ENCODE measurements around the gene ERC2.

Gene ERC2

GRCh38 chr3:56421205-56421604, 47.1 kb downstream of the ERC2 start:
- Histone ChIP-seq H3K4me3 (ENCODE audit: insufficient read depth, low read length, poor library complexity, severe bottlenecking) (no peak overlapping the region), H2AFZ (ENCODE audit: low read depth, low read length, severe bottlenecking) (no peak overlapping the region), H3K9me3 (ENCODE audit: insufficient read depth, low read length) (no peaks in the 10 kb centered on the region), H3K27me3 (ENCODE audit: low read length) (no peaks in the 10 kb centered on the region), H3K9ac (ENCODE audit: low read length) (no peak overlapping the region), H4K20me1 (ENCODE audit: low read depth, low read length) (no peaks in the 10 kb centered on the region), H3K79me2 (ENCODE audit: insufficient read depth, low read length) (no peaks in the 10 kb centered on the region), H3K36me3 (ENCODE audit: low read length) (no peaks in the 10 kb centered on the region), H3K4me2 (ENCODE audit: low read depth, low read length, poor library complexity, severe bottlenecking) (no peak overlapping the region), H3F3A (ENCODE audit: insufficient read depth) (no peaks in the 10 kb centered on the region), H3K9me2 (replicated peaks; ENCODE audit: insufficient read depth, low read length) (no peaks in the 10 kb centered on the region), H3K27ac (ENCODE audit: low read depth, low read length) (no peak overlapping the region)
- TF ChIP-seq CTCF (IDR thresholded peaks at IDR 0.05; ENCODE audit: insufficient read depth, low read length, poor library complexity, severe bottlenecking), result no peak
- no peak for TF ChIP-seq EZH2phosphoT487 (conservative IDR thresholded peaks at IDR 0.05; ENCODE audit: low read length)

- no peaks in the 10 kb centered on the region for H3K36me3 ChIP-seq (ENCODE audit: low read length)
- no peak overlapping the region for H3K4me3 ChIP-seq (ENCODE audit: insufficient read depth, low read length, poor library complexity, severe bottlenecking)
- H3K9me2 ChIP-seq (replicated peaks; ENCODE audit: insufficient read depth, low read length), result no peaks in the 10 kb centered on the region
- no peak overlapping the region for H3K27ac ChIP-seq (ENCODE audit: low read depth, low read length)
- H3K27me3 ChIP-seq (ENCODE audit: low read length), result no peaks in the 10 kb centered on the region; the same call in 1 of the 2 replicates
- H3K4me2 ChIP-seq (ENCODE audit: low read depth, low read length, poor library complexity, severe bottlenecking), result no peak overlapping the region
- no peaks in the 10 kb centered on the region for H3K79me2 ChIP-seq (ENCODE audit: insufficient read depth, low read length)
- H2AFZ ChIP-seq (ENCODE audit: low read depth, low read length, severe bottlenecking), result no peak overlapping the region
- no peaks in the 10 kb centered on the region for H3K9me3 ChIP-seq (ENCODE audit: insufficient read depth, low read length)
- H3F3A ChIP-seq (ENCODE audit: insufficient read depth), result no peaks in the 10 kb centered on the region
- no peak overlapping the region for H3K9ac ChIP-seq (ENCODE audit: low read length)
- no peaks in the 10 kb centered on the region for H4K20me1 ChIP-seq (ENCODE audit: low read depth, low read length)
- TF ChIP-seq CTCF (IDR thresholded peaks at IDR 0.05; ENCODE audit: insufficient read depth, low read length, poor library complexity, severe bottlenecking) (no peak), EZH2phosphoT487 (conservative IDR thresholded peaks at IDR 0.05; ENCODE audit: low read length) (no peak)
Observed at GRCh38 chr3:56415652-56416051, 52.6 kb downstream of the ERC2 start.

GRCh38 chr3:56413911-56414310, 54.4 kb downstream of the ERC2 start:
- no peak overlapping the region for H3K4me3 ChIP-seq (ENCODE audit: insufficient read depth, low read length, poor library complexity, severe bottlenecking)
- H3F3A ChIP-seq (ENCODE audit: insufficient read depth), result no peaks in the 10 kb centered on the region

More at GRCh38 chr3:56413911-56414310, 54.4 kb downstream of the ERC2 start:
- TF ChIP-seq CTCF (IDR thresholded peaks at IDR 0.05; ENCODE audit: insufficient read depth, low read length, poor library complexity, severe bottlenecking) (no peak), EZH2phosphoT487 (conservative IDR thresholded peaks at IDR 0.05; ENCODE audit: low read length) (no peak)
- Histone ChIP-seq H2AFZ (ENCODE audit: low read depth, low read length, severe bottlenecking) (no peak overlapping the region), H3K27me3 (ENCODE audit: low read length) (no peaks in the 10 kb centered on the region; the same call in 1 of the 2 replicates), H3K9me2 (replicated peaks; ENCODE audit: insufficient read depth, low read length) (no peaks in the 10 kb centered on the region), H3K4me2 (ENCODE audit: low read depth, low read length, poor library complexity, severe bottlenecking) (no peak overlapping the region), H3K36me3 (ENCODE audit: low read length) (no peaks in the 10 kb centered on the region), H4K20me1 (ENCODE audit: low read depth, low read length) (no peaks in the 10 kb centered on the region), H3K9ac (ENCODE audit: low read length) (no peak overlapping the region), H3K27ac (ENCODE audit: low read depth, low read length) (no peak overlapping the region), H3K79me2 (ENCODE audit: insufficient read depth, low read length) (no peaks in the 10 kb centered on the region), H3K9me3 (ENCODE audit: insufficient read depth, low read length) (no peaks in the 10 kb centered on the region)

All from SU-DHL-6 (cell line).